Measurements from ENCODE around the gene ABCA13. TPM values are rescaled to one million over a fixed set of nuclear protein-coding genes. Genes with fewer than 3 reads are reported as not detected.

Gene ABCA13
- total RNA-seq, 1 donor from 2014 or later = 0.60 TPM

GRCh38 chr7:48289656-48290055, 118.4 kb downstream of the ABCA13 start:
- H3K27me3 Mint-ChIP-seq = no peaks in the 10 kb centered on the region
- DNase-seq (ENCODE audit: extremely low spot score, unreplicated experiment) = no peak
- no peaks in the 10 kb centered on the region for H3K4me1 Mint-ChIP-seq (ENCODE audit: unreplicated experiment)
- no peaks in the 10 kb centered on the region for H3K9me3 Mint-ChIP-seq
- no peaks in the 10 kb centered on the region for H3K36me3 Mint-ChIP-seq
- no peak overlapping the region for H3K27ac Mint-ChIP-seq
- no peak overlapping the region for H3K4me3 Mint-ChIP-seq
- TF ChIP-seq CTCF (conservative IDR thresholded peaks at IDR 0.05) = no peak

- H3K27ac Mint-ChIP-seq = no peak overlapping the region
- H3K4me3 Mint-ChIP-seq = no peak overlapping the region
- no peak for TF ChIP-seq CTCF (conservative IDR thresholded peaks at IDR 0.05)
- no peaks in the 10 kb centered on the region for H3K4me1 Mint-ChIP-seq (ENCODE audit: unreplicated experiment)
- H3K9me3 Mint-ChIP-seq = no peaks in the 10 kb centered on the region
- peaks cover 3% of the 10 kb centered on the region for H3K27me3 Mint-ChIP-seq
- DNase-seq (ENCODE audit: extremely low spot score, unreplicated experiment) = no peak
- H3K36me3 Mint-ChIP-seq = no peaks in the 10 kb centered on the region
Observed at GRCh38 chr7:48292949-48293348, 121.7 kb downstream of the ABCA13 start.

GRCh38 chr7:48295296-48295971, 124.2 kb downstream of the ABCA13 start:
- no peak overlapping the region for H3K27ac Mint-ChIP-seq
- no peaks in the 10 kb centered on the region for H3K9me3 Mint-ChIP-seq
- TF ChIP-seq CTCF (conservative IDR thresholded peaks at IDR 0.05) = no peak
- no peak for DNase-seq (ENCODE audit: extremely low spot score, unreplicated experiment)
- no peak overlapping the region for H3K4me3 Mint-ChIP-seq
- no peaks in the 10 kb centered on the region for H3K36me3 Mint-ChIP-seq
- H3K27me3 Mint-ChIP-seq = peaks cover 7% of the 10 kb centered on the region
- H3K4me1 Mint-ChIP-seq (ENCODE audit: unreplicated experiment) = peaks cover 4% of the 10 kb centered on the region

GRCh38 chr7:48296966-48297365, 125.7 kb downstream of the ABCA13 start:
- Mint-ChIP-seq H3K27ac (no peak overlapping the region), H3K4me3 (no peak overlapping the region), H3K27me3 (peaks cover 7% of the 10 kb centered on the region), H3K9me3 (no peaks in the 10 kb centered on the region), H3K4me1 (ENCODE audit: unreplicated experiment) (peaks cover 8% of the 10 kb centered on the region), H3K36me3 (no peaks in the 10 kb centered on the region)
- no peak for DNase-seq (ENCODE audit: extremely low spot score, unreplicated experiment)
- TF ChIP-seq CTCF (conservative IDR thresholded peaks at IDR 0.05) = no peak

- no peak overlapping the region for H3K4me3 Mint-ChIP-seq
- H3K4me1 Mint-ChIP-seq (ENCODE audit: unreplicated experiment) = peaks cover 8% of the 10 kb centered on the region
- DNase-seq (ENCODE audit: extremely low spot score, unreplicated experiment) = no peak
- no peaks in the 10 kb centered on the region for H3K9me3 Mint-ChIP-seq
- H3K27me3 Mint-ChIP-seq = peaks cover 7% of the 10 kb centered on the region
- no peaks in the 10 kb centered on the region for H3K36me3 Mint-ChIP-seq
- TF ChIP-seq CTCF (conservative IDR thresholded peaks at IDR 0.05) = no peak
- no peak overlapping the region for H3K27ac Mint-ChIP-seq
Observed at GRCh38 chr7:48298779-48299178, 127.5 kb downstream of the ABCA13 start.

Data from type B pancreatic cell (in vitro differentiated cells).